GM19324 (cell line): ENCODE data around the gene ANLN.
"Not testable (repeated sequence)": the region's sequence is repeated elsewhere in the genome, so short reads cannot be mapped to it uniquely, and the experiment has no call there.

Source experiments
- ATAC-seq: cut with Tn5 transposase; IDR thresholded peaks from one replicate; pipeline ENCODE4 v1.9.1; 2021; ENCODE audit warnings: mild to moderate bottlenecking, moderate library complexity; ENCODE audit not compliant: unreplicated experiment, low FRiP score

ANLN gene

GRCh38 chr7:36491317-36491716, 101.7 kb downstream of the ANLN start:
- ATAC-seq, result no peak

- no peak for ATAC-seq
Measured at GRCh38 chr7:36496576-36496975, 106.9 kb downstream of the ANLN start.

DNA sequence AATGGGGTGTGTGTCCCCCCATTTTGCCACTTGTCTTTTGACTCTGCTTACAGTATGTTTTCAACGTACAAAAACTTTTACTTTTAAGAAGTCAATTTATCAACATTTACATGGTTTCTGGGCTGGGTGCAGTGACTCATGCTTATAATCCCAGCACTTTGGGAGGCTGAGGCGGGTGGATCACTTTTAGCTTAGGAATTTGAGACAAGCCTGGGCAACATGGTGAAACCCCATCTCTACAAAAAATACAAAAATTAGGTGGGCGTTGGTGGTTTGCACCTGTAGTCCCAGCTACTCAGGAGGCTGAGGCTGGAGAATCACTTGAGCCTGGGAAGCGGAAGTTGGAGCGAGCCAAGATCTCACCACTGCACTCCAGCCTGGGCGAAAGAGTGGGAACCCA, 107.5 kb downstream of the ANLN start:
- ATAC-seq, result not testable (repeated sequence)

GRCh38 chr7:36497775-36498174, 108.1 kb downstream of the ANLN start:
- ATAC-seq, result no peak
